ENCODE measurements around the gene MRPL38. TPM values are rescaled to one million over a fixed set of nuclear protein-coding genes. Genes with fewer than 3 reads are reported as not detected.

MRPL38 gene
- total RNA-seq, 2 experiments from 2014 or later, result 117 to 126 TPM

DNA sequence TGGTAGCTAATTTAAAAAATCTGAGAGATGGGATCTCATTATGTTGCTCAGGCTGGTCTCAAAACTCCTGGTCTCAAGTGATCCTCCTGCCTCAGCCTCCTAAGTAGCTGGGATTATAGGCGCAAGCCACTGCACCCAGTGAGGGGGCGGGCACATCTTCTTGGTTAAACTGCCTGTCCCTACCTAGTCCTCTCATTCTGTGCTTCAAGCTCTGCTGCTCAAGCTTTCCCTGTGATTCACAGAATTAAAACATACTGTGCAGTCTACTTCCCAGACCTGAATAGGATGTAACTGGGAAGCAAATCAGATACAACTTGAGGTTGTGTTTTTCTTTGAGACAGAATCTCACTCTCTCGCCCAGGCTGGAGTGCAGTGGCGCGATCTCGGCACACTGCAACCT lies 2.3 kb downstream of the MRPL38 start:
- ChIA-PET POLR2A (interaction anchor here (1.0 to 1.3 kb wide), 3 partner anchors 10 to 24 kb away, joined by 3 read pairs; partner anchors contain the start of gene TRIM47), CTCF (interaction anchor here (11.4 kb wide), 1 partner anchor 100 kb away, joined by 165 read pairs; the partner anchor contains the start of gene CDK3)
- intact Hi-C loops (cut with micrococcal nuclease), result no loop called here
- TF ChIP-seq CTCF (IDR thresholded peaks at IDR 0.05), result no peak
- H3K4me3 Mint-ChIP-seq, result no peak overlapping the region
- H3K4me1 Mint-ChIP-seq (ENCODE audit: low read depth), result peaks cover 19% of the 10 kb centered on the region
- H3K36me3 Mint-ChIP-seq (ENCODE audit: low read depth), result peaks cover 23% of the 10 kb centered on the region
- ATAC-seq, result no peak
- no peak for DNase-seq
- H3K27me3 Mint-ChIP-seq, result no peaks in the 10 kb centered on the region
- H3K9me3 Mint-ChIP-seq, result no peaks in the 10 kb centered on the region
- no peak overlapping the region for H3K27ac Mint-ChIP-seq

DNA sequence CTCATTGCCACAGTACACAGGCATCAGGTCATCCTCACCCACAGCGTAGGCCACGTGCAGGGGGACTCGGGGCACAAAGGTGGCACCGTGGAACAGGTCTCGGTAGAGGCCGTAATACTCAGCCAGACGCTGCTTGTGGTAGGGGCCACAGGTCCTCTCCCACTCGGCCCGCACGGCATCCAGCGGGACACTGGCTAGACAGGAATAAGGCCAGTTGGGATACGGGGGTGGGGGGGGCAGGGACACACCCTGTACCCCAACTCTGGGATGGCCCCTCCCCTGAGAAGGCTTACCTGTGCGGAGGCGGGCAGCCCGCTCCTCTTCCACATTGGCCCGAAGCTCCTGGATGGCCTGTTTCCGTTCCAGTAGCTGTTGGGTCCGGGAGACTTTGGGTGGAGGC lies 3.0 kb downstream of the MRPL38 start:
- intact Hi-C loops (cut with micrococcal nuclease), result no loop called here
- Mint-ChIP-seq H3K27me3 (no peaks in the 10 kb centered on the region), H3K4me1 (ENCODE audit: low read depth) (peaks cover 21% of the 10 kb centered on the region), H3K27ac (no peak overlapping the region), H3K36me3 (ENCODE audit: low read depth) (peaks cover 25% of the 10 kb centered on the region), H3K9me3 (no peaks in the 10 kb centered on the region), H3K4me3 (no peak overlapping the region)
- ChIA-PET POLR2A (interaction anchor here (1.0 to 1.3 kb wide), 2 partner anchors 10 to 14 kb away, joined by 3 read pairs; no protein-coding TSS in a partner anchor), CTCF (interaction anchor here (11.4 kb wide), 1 partner anchor 101 kb away, joined by 165 read pairs; the partner anchor contains the start of gene CDK3)
- no peak for TF ChIP-seq CTCF (IDR thresholded peaks at IDR 0.05)
- DNase-seq (no peak), ATAC-seq (no peak)

GRCh38 chr17:75900691-75901533 lies 3.8 kb downstream of the MRPL38 start:
- intact Hi-C loops (cut with micrococcal nuclease), result no loop called here
- no peaks in the 10 kb centered on the region for H3K27me3 Mint-ChIP-seq
- ATAC-seq, result no peak
- ChIA-PET POLR2A (interaction anchor here (0.6 to 9.5 kb wide), 2 partner anchors 23 to 96 kb away, joined by 3 to 100 read pairs; partner anchors contain the start of gene TRIM47), CTCF (interaction anchor here (0.9 to 1.4 kb wide), 4 partner anchors 24 to 72 kb away, joined by 3 to 6 read pairs (median 3); no protein-coding TSS in a partner anchor)
- no peak for DNase-seq
- peaks cover 25% of the 10 kb centered on the region for H3K36me3 Mint-ChIP-seq (ENCODE audit: low read depth)
- peaks cover 17% of the 10 kb centered on the region for H3K4me1 Mint-ChIP-seq (ENCODE audit: low read depth)
- H3K27ac Mint-ChIP-seq, result no peak overlapping the region
- no peak overlapping the region for H3K4me3 Mint-ChIP-seq
- no peaks in the 10 kb centered on the region for H3K9me3 Mint-ChIP-seq
- no peak for TF ChIP-seq CTCF (IDR thresholded peaks at IDR 0.05)

- ChIA-PET POLR2A (interaction anchor here (0.7 to 9.5 kb wide), 3 partner anchors 9 to 84 kb away, joined by 3 to 100 read pairs (median 3); partner anchors contain the start of gene TRIM47), CTCF (interaction anchor here (0.9 to 1.4 kb wide), 5 partner anchors 23 to 71 kb away, joined by 3 to 6 read pairs (median 3); no protein-coding TSS in a partner anchor)
- Mint-ChIP-seq H3K4me1 (ENCODE audit: low read depth) (peaks cover 21% of the 10 kb centered on the region), H3K4me3 (no peak overlapping the region), H3K9me3 (no peaks in the 10 kb centered on the region), H3K36me3 (ENCODE audit: low read depth) (peaks cover 33% of the 10 kb centered on the region), H3K27me3 (no peaks in the 10 kb centered on the region), H3K27ac (no peak overlapping the region)
- no peak for ATAC-seq
- DNase-seq, result no peak
- TF ChIP-seq CTCF (IDR thresholded peaks at IDR 0.05), result no peak
- intact Hi-C loops (cut with micrococcal nuclease), result no loop called here
Observed at GRCh38 chr17:75899767-75900468, 4.8 kb downstream of the MRPL38 start.

Data from activated CD8-positive, alpha-beta T cell treated with anti-CD3 and anti-CD28 coated beads for 36 hours (primary cell).